Gastroesophageal sphincter (tissue), 4 donors: ENCODE results near the gene ORC3. TPM values are rescaled to one million over a fixed set of nuclear protein-coding genes. Genes with fewer than 3 reads are reported as not detected.

Experiments
- ATAC-seq: fragments of 150-250 bp; one replicate; pipeline ENCODE4 v1.9.1; 2016; ENCODE audit warnings: mild to moderate bottlenecking, moderate library complexity
- H3K27ac ChIP-seq, 4 donors: fragments of 200-600 bp; sonication (generic) in 3 of 4; 1 replicate in 3 of 4; 2 replicates in 1 of 4; pipeline ENCODE4 v1.5.1; 2016 to 2019
- H3K27me3 ChIP-seq: fragments of 200-600 bp; sonication (generic); one replicate; pipeline ENCODE4 v1.5.1; 2019
- H3K36me3 ChIP-seq, 2 donors: fragments of 200-600 bp; sonication (generic); one replicate each; pipeline ENCODE4 v1.5.1; 2019; ENCODE audit warnings: control low read depth in 1 of 2
- H3K4me1 ChIP-seq, 3 donors: fragments of 200-600 bp; sonication (generic); 1 replicate in 2 of 3; 2 replicates in 1 of 3; pipeline ENCODE4 v1.5.1; 2016 to 2019; ENCODE audit warnings: control low read depth in 2 of 3
- H3K4me3 ChIP-seq, 2 donors: fragments of 200-600 bp; sonication (generic); one replicate each; pipeline ENCODE4 v1.5.1; 2019; ENCODE audit warnings: mild to moderate bottlenecking in 1 of 2, moderate library complexity in 1 of 2
- H3K9me3 ChIP-seq, 3 donors: fragments of 200-600 bp; sonication (generic); one replicate each; pipeline ENCODE4 v1.5.1; 2017 to 2019; ENCODE audit warnings: control low read depth in 2 of 3
- EP300 ChIP-seq: sonication (generic); formaldehyde crosslinking; IDR thresholded peaks from one replicate; pipeline ENCODE4 v1.6.1; 2017; ENCODE audit warnings: antibody characterized with exemption, mild to moderate bottlenecking
- POLR2A ChIP-seq, 2 donors: fragments of 450-650 bp; IDR thresholded peaks; one replicate each; pipeline ENCODE4 v1.6.1; 2017; ENCODE audit warnings: antibody characterized with exemption in 2 of 2, mild to moderate bottlenecking in 2 of 2, moderate library complexity in 1 of 2
- POLR2AphosphoS5 ChIP-seq: sonication (generic); formaldehyde crosslinking; IDR thresholded peaks from one replicate; pipeline ENCODE4 v1.6.1; 2017; ENCODE audit warnings: antibody characterized with exemption
- WGBS, 2 donors: methylation state at CpG; one replicate each; pipeline ENCODE4 v1.1.5; 2018; ENCODE audit warnings: low coverage in 1 of 2; 5-methylcytosine and 5-hydroxymethylcytosine counted together
- total RNA-seq, 4 donors: library from RNA; depleted of rRNA; stranded (reverse); fragments of >200 nt; gene quantifications; one replicate each; pipeline ENCODE4 v1.1.0, GENCODE V29; 2016
- TF ChIP-seq, protein P1 (sequence below), 4 experiments: fragments of 200-600 bp in 2 of 4; fragments of 450-650 bp in 2 of 4; sonication (generic) in 1 of 4; IDR thresholded peaks; one replicate each; pipeline ENCODE4 v1.5.1; 2017 to 2019; ENCODE audit warnings: antibody characterized with exemption in 4 of 4, mild to moderate bottlenecking in 2 of 4, moderate library complexity in 2 of 4

The ORC3 gene
- 10 to 100 TPM; 11.3 to 24.3 (median 14.1) TPM for total RNA-seq

DNA sequence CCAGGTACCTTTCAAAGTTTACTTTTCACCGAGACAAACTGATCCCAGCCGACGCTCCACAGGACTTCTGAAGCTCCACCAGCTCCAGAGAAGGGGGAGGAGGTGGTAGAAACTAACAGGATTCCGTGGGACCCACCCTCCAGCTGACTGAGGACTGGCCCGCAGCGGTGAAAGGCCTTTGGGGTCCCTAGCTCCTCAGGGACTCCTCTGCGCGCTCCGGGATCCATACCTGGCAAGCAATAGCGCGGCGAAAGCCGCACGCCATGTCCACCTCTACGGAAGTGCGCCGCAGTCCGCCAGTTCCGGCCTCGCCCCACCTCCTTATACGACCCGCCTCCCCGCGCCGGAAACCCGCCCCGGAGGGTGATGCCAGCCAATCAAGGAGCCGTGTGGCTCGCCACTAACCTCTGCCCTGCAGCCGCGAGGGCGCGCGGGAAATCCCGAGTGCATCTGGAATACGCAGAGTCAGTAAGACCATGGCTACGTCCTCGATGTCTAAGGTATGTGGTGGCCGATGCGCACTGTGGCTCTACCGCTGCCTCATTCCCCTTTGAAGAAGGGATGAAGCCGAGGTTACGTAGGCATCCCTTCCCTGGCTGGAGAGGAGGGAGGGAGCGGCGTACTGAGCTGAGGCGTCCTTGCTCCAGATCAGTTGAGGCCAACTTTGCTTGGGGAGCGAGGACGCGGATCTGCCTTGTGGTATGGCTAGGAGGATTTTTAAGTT lies at the start of gene ORC3, which contains the start of gene RARS2:
ORC3 (plus strand) TSS at position 443 of the 724 bp plus-strand sequence; CDS start at position 477, 34 bp downstream.
RARS2 (minus strand) TSS at position 295 of the 724 bp plus-strand sequence; CDS start at position 265, 30 bp downstream.
- TF ChIP-seq, protein P1, sequence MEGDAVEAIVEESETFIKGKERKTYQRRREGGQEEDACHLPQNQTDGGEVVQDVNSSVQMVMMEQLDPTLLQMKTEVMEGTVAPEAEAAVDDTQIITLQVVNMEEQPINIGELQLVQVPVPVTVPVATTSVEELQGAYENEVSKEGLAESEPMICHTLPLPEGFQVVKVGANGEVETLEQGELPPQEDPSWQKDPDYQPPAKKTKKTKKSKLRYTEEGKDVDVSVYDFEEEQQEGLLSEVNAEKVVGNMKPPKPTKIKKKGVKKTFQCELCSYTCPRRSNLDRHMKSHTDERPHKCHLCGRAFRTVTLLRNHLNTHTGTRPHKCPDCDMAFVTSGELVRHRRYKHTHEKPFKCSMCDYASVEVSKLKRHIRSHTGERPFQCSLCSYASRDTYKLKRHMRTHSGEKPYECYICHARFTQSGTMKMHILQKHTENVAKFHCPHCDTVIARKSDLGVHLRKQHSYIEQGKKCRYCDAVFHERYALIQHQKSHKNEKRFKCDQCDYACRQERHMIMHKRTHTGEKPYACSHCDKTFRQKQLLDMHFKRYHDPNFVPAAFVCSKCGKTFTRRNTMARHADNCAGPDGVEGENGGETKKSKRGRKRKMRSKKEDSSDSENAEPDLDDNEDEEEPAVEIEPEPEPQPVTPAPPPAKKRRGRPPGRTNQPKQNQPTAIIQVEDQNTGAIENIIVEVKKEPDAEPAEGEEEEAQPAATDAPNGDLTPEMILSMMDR (IDR thresholded peaks at IDR 0.05), result peak in 1 of 4 experiments; percentile 11
- TF ChIP-seq POLR2A (IDR thresholded peaks at IDR 0.05), result peak; percentile 88 to 94
- TF ChIP-seq POLR2AphosphoS5, result peak; percentile 93
- TF ChIP-seq EP300, result no peak
- peaks cover 0 to 12% of the 10 kb centered on the region in 2 donors for H3K36me3 ChIP-seq
- no CpG with 5 or more reads among the region's 49 CpGs for whole genome bisulfite sequencing, 2 donors
- H3K27me3 ChIP-seq, result no peaks in the 10 kb centered on the region
- peaks cover 0 to 57% (median 21%) of the 10 kb centered on the region in 3 donors for H3K4me1 ChIP-seq
- H3K27ac ChIP-seq, result peak within 1 kb of the TSS; percentile 83 to 90 (median 86)
- H3K4me3 ChIP-seq, result peak within 1 kb of the TSS; percentile 77 to 96
- H3K9me3 ChIP-seq, result no peaks in the 10 kb centered on the region
- ATAC-seq, result peak; percentile 100

DNA sequence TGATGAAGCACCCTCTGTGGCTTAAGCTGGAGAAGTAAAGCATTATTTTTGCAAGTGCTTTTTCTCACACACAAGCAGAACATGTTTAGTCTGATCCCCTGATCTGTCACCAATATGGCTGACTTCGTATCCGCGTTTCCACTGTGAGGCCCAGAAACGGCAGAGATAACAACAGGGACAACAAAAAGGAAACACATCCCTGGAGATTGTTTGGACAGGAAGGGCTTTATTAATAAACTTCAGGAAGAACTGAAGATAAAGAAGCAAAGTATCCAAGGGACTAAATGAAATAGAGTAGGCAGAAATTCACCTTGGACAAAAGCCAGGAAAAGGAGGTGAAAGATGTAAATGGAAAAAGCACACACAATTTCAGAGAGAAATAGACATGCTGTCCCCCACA lies 49.4 kb upstream of the ORC3 start:
- ATAC-seq, result no peak
- peaks cover 0 to 5% (median 0%) of the 10 kb centered on the region in 3 donors for H3K4me1 ChIP-seq
- H3K9me3 ChIP-seq, result no peaks in the 10 kb centered on the region
- TF ChIP-seq EP300, result no peak
- TF ChIP-seq POLR2A (IDR thresholded peaks at IDR 0.05), result no peak
- TF ChIP-seq, protein P1 (IDR thresholded peaks at IDR 0.05), result no peak
- no peak for TF ChIP-seq POLR2AphosphoS5
- no peaks in the 10 kb centered on the region for H3K27me3 ChIP-seq
- WGBS, 2 donors, result 11% methylated on average over 4 of the region's 4 CpGs; no CpG with 5 or more reads in 1 of the 2 donors
- no peak overlapping the region for H3K4me3 ChIP-seq
- H3K36me3 ChIP-seq, result peaks cover 0 to 59% of the 10 kb centered on the region in 2 donors
- H3K27ac ChIP-seq, result no peak overlapping the region

DNA sequence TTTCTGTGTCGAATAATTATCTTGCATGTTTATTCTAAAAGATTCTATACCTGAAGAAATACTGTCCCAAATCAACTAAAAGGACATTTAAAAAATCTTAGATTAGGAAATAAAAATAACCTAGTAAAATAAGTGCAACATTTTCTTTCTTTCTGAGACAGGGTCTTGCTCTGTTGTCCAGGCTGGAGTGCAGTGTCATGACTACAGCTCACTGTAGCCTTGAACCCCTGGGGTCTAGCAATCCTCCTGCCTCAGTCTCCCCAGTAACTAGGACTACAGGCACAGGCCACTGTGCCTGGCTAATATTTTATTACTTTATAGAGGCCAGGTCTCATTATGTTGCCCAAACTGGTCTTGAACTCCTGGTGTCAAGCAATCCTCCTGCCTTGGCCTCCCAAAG lies 48.9 kb upstream of the ORC3 start:
- no peak for ATAC-seq

DNA sequence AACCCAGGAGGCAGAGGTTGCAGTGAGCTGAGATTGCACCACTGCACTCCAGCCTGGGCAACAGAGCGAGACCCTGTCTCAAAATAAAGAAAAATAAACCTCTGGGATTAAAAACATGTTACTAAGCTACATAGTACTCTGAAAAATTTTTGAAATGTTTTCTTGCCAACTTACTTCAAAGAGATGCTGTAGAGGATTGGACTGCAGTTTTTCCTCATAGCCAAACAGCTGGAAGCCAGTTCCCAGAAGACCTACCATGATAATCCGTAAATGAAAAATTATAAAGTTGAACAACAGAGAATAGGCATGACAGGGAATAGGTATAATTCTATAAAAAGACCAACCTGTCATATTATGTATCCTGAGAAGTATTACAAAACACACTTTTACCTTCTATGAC lies 48.2 kb upstream of the ORC3 start:
- Histone ChIP-seq H3K27ac (no peak overlapping the region), H3K4me1 (peaks cover 0 to 5% (median 0%) of the 10 kb centered on the region in 3 donors), H3K36me3 (peaks cover 0 to 71% of the 10 kb centered on the region in 2 donors), H3K4me3 (no peak overlapping the region), H3K9me3 (no peaks in the 10 kb centered on the region), H3K27me3 (no peaks in the 10 kb centered on the region)
- WGBS, 2 donors, result 57 to 89% methylated on average over 2 of the region's 2 CpGs
- no peak for TF ChIP-seq POLR2A (IDR thresholded peaks at IDR 0.05)
- no peak for TF ChIP-seq EP300
- no peak for TF ChIP-seq POLR2AphosphoS5
- ATAC-seq, result no peak

More for the DNA sequence above, 48.9 kb upstream of the ORC3 start:
- no peaks in the 10 kb centered on the region for H3K27me3 ChIP-seq
- TF ChIP-seq, protein P1 (IDR thresholded peaks at IDR 0.05), result no peak
- TF ChIP-seq POLR2A (IDR thresholded peaks at IDR 0.05), result no peak
- no peak for TF ChIP-seq EP300
- TF ChIP-seq POLR2AphosphoS5, result no peak
- 75 to 100% methylated on average over 1 of the region's 1 CpG for WGBS, 2 donors
- no peaks in the 10 kb centered on the region for H3K9me3 ChIP-seq
- peaks cover 0 to 5% (median 0%) of the 10 kb centered on the region in 3 donors for H3K4me1 ChIP-seq
- H3K27ac ChIP-seq, result no peak overlapping the region
- no peak overlapping the region for H3K4me3 ChIP-seq
- peaks cover 0 to 64% of the 10 kb centered on the region in 2 donors for H3K36me3 ChIP-seq

DNA sequence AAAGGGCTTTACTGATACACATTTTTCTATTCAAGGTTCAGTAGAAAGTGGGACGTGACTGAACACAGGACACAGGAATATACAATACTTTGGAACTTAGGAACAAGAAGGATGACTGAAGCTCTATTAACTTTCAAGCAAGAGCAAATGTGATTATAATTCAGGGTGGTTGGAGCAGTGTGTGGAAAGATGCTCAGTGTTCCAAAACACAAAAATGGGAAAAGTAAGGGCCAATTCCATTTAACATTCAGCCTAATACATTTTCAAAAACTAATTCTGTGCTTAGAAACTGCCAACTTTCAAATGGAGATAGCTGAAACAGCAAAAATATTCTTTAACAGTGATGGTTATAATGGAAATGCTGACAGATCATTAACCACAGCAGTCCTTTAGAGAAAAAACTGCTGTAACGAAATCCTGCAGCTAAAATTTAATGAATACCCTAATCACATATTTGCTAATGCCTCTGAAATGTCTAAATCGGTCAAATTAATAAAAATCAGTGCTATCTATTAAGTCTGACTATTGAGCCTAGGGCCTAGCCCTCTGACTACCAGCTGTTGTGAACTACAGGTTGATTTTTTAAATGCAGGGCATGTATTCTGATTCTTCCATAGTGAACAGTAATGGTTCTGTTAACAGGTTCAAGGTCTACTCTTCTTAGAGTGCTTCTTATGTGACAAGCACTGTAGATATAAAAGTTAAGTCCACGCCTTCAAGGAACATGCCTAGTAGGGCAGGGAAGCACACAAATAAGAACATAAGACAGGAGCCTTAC lies 46.0 kb upstream of the ORC3 start:
- Histone ChIP-seq H3K27me3 (no peaks in the 10 kb centered on the region), H3K9me3 (no peaks in the 10 kb centered on the region), H3K36me3 (peaks cover 0 to 77% of the 10 kb centered on the region in 2 donors), H3K4me3 (no peak overlapping the region), H3K4me1 (peaks cover 0 to 5% (median 0%) of the 10 kb centered on the region in 3 donors), H3K27ac (no peak overlapping the region)
- WGBS, 2 donors, result 80 to 92% methylated on average over 4 of the region's 4 CpGs
- TF ChIP-seq EP300, result no peak
- no peak for ATAC-seq
